Lung (tissue), 12 donors: ENCODE results near the gene DNAJB11. TPM values are rescaled to one million over a fixed set of nuclear protein-coding genes. Genes with fewer than 3 reads are reported as not detected.
A peak's percentile ranks its signal among the peaks of the same experiment; 100 is the strongest.

Experiments
- ATAC-seq: fragments of 200-7000 bp; cut with Tn5 transposase; one replicate; pipeline ENCODE4 v1.9.1; 2020; ENCODE audit warnings: moderate number of reproducible peaks; ENCODE audit not compliant: insufficient read depth, low FRiP score
- DNase-seq, 3 donors: peaks; one replicate each; pipeline ENCODE4 v3.0.0-alpha.2; 2013 to 2017
- H3K27ac ChIP-seq, 2 donors: one replicate each; pipeline ENCODE4 v1.5.1; 2013; ENCODE audit warnings: mild to moderate bottlenecking in 2 of 2, moderate library complexity in 2 of 2, control low read depth in 1 of 2, inconsistent platforms in 1 of 2, low read depth in 1 of 2, low read length in 1 of 2
- H3K27me3 ChIP-seq, 3 donors: one replicate each; pipeline ENCODE4 v1.5.1; 2013; ENCODE audit warnings: low read length in 2 of 3; ENCODE audit not compliant: control insufficient read depth in 3 of 3, insufficient read depth in 3 of 3
- H3K36me3 ChIP-seq, 4 donors: one replicate each; pipeline ENCODE4 v1.5.1; 2013; ENCODE audit warnings: low read length in 4 of 4, mild to moderate bottlenecking in 1 of 4, moderate library complexity in 1 of 4; ENCODE audit not compliant: control insufficient read depth in 4 of 4, insufficient read depth in 4 of 4
- H3K4me1 ChIP-seq, 5 donors: one replicate each; pipeline ENCODE4 v1.5.1; 2013; ENCODE audit warnings: low read length in 5 of 5, mild to moderate bottlenecking in 2 of 5, moderate library complexity in 1 of 5; ENCODE audit not compliant: control insufficient read depth in 5 of 5, insufficient read depth in 5 of 5
- H3K4me3 ChIP-seq: one replicate; pipeline ENCODE4 v1.5.1; 2013; ENCODE audit warnings: mild to moderate bottlenecking, control low read depth, moderate library complexity
- H3K9ac ChIP-seq, 2 donors: one replicate each; pipeline ENCODE4 v1.5.1; 2013; ENCODE audit warnings: low read length in 2 of 2, control low read depth in 1 of 2; ENCODE audit not compliant: insufficient read depth in 1 of 2
- H3K9me3 ChIP-seq, 4 donors: one replicate each; pipeline ENCODE4 v1.5.1; 2013; ENCODE audit warnings: low read length in 3 of 4, mild to moderate bottlenecking in 1 of 4, moderate library complexity in 1 of 4; ENCODE audit not compliant: control insufficient read depth in 4 of 4, insufficient read depth in 3 of 4
- WGBS, 2 donors: extraction: QIAGEN DNeasy Blood & Tissue Kit; methylation state at CpG; one replicate each; pipeline ENCODE4 v1.1.7; 2013; 5-methylcytosine and 5-hydroxymethylcytosine counted together
- polyA plus RNA-seq, 2 donors: library from polyadenylated mRNA; stranded (reverse); fragments of 200-250 nt; gene quantifications; one replicate each; pipeline ENCODE4 v1.2.1, GENCODE V29; 2013
- total RNA-seq, 2 donors: library from RNA; depleted of rRNA in 1 of 2; stranded (reverse); fragments of >200 nt in 1 of 2; gene quantifications; one replicate each; pipeline ENCODE4 v1.2.1, GENCODE V29; 2014 to 2021
- TF ChIP-seq, protein P1 (sequence below): IDR thresholded peaks from 2 replicates; pipeline ENCODE4 v1.5.1; 2012; ENCODE audit warnings: mild to moderate bottlenecking; ENCODE audit errors: control extremely low read depth, extremely low read depth
- donor health status: control.
- donor health status: control.
- donor health status: Bipolar disorder and iron deficiency.
- donor health status: healthy.
- donor health status: DM: yes; HTN: yes; CAD: no.

DNAJB11 gene
- total and polyA plus RNA-seq, 4 donors: 46.1 to 109 (median 53.0) TPM

DNA sequence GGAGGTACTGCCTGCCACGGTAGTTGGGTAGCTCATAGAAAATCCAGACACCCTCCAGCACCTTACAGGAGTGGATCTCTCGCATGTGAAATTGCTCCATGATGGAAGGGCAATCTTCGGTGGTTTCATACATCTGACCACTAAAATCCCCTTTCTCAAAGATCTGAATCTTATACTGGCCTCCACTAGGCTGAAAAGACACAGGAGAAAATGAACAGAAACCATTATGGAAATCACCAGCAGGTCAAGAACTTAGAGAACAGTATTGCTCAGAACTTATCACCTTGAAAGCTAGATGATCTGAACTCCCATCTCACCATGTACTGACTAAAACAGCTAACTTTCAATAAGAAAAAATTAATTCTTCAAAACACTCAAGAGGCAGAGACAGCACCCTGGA, 31.7 kb upstream of the DNAJB11 start:
- Histone ChIP-seq H3K27ac (no peak overlapping the region), H3K27me3 (no peaks in the 10 kb centered on the region), H3K9ac (no peak overlapping the region), H3K4me1 (peaks cover 0 to 5% (median 0%) of the 10 kb centered on the region in 5 donors), H3K9me3 (no peaks in the 10 kb centered on the region), H3K4me3 (no peak overlapping the region), H3K36me3 (peaks cover 0 to 5% (median 1%) of the 10 kb centered on the region in 4 donors)
- DNase-seq: no peak
- TF ChIP-seq, protein P1, sequence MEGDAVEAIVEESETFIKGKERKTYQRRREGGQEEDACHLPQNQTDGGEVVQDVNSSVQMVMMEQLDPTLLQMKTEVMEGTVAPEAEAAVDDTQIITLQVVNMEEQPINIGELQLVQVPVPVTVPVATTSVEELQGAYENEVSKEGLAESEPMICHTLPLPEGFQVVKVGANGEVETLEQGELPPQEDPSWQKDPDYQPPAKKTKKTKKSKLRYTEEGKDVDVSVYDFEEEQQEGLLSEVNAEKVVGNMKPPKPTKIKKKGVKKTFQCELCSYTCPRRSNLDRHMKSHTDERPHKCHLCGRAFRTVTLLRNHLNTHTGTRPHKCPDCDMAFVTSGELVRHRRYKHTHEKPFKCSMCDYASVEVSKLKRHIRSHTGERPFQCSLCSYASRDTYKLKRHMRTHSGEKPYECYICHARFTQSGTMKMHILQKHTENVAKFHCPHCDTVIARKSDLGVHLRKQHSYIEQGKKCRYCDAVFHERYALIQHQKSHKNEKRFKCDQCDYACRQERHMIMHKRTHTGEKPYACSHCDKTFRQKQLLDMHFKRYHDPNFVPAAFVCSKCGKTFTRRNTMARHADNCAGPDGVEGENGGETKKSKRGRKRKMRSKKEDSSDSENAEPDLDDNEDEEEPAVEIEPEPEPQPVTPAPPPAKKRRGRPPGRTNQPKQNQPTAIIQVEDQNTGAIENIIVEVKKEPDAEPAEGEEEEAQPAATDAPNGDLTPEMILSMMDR: no peak
- 94 to 97% methylated on average over 3 of the region's 3 CpGs for WGBS, 2 donors
- no peak for ATAC-seq

DNA sequence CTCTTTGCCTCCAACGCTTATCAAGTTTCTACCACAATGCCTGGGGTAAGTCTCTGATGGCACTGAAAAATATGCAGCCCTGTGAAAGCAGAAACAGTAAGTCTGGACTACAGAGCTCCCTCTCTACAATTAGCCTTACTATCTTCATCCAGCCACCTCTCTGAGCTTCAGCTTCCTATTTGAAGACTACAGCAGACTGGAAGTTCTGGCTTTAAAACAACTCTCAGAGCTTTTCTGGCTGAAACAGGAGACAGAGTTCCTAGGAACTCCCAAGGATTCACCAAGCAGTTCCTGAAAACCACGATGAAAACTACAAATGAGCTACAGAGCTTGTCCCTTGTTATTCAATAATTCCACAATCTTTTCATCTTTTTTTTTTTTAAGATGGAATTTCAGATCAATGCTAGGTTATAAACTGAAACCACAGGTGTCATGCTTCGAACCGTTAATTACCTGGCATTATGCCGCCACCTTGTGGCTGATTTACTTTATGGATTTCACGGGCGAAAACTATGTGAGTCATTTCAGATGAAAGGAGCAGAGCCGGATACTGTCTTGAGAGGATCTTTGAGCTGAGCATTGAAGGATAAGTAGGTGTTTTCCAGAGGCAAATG, 30.2 kb upstream of the DNAJB11 start:
- DNase-seq: peak; percentile 64 to 75 (median 69)
- no peaks in the 10 kb centered on the region for H3K27me3 ChIP-seq
- H3K4me1 ChIP-seq: peaks cover 0 to 5% (median 0%) of the 10 kb centered on the region in 5 donors
- H3K4me3 ChIP-seq: no peak overlapping the region
- TF ChIP-seq, protein P1: peak; percentile 65
- H3K36me3 ChIP-seq: peaks cover 0 to 8% (median 4%) of the 10 kb centered on the region in 4 donors
- peak overlapping the region in 1 of 2 donors; percentile 38 for H3K9ac ChIP-seq
- WGBS, 2 donors: 11% methylated on average over 8 of the region's 8 CpGs
- ATAC-seq: peak; percentile 79
- H3K9me3 ChIP-seq: no peaks in the 10 kb centered on the region
- H3K27ac ChIP-seq: no peak overlapping the region

DNA sequence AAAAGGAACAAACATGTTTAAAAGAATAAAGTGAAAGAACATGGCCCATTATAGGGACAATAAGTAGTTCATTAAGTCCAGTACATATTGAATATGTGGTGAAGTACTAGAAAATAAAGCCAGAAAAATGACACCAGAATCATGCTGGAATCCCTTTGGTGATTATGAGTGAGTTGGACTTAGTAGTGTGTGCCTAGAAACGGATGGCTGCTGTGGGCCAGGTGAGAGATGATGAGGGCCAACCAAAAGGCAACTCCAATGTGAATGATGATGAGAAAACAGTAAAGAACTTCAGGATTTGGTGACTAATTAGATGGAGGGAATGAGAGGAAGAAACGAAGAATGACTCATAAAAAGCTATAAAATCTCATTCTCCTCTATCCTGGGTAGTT, 29.7 kb upstream of the DNAJB11 start:
- H3K9ac ChIP-seq: no peak overlapping the region
- no peak overlapping the region for H3K27ac ChIP-seq
- no peak overlapping the region for H3K4me3 ChIP-seq
- H3K27me3 ChIP-seq: no peaks in the 10 kb centered on the region
- H3K9me3 ChIP-seq: no peaks in the 10 kb centered on the region
- ATAC-seq: no peak
- peaks cover 0 to 5% (median 0%) of the 10 kb centered on the region in 5 donors for H3K4me1 ChIP-seq
- no peak for DNase-seq
- H3K36me3 ChIP-seq: peaks cover 0 to 8% (median 4%) of the 10 kb centered on the region in 4 donors
- TF ChIP-seq, protein P1: no peak
- 47 to 49% methylated on average over 2 of the region's 2 CpGs for WGBS, 2 donors

DNA sequence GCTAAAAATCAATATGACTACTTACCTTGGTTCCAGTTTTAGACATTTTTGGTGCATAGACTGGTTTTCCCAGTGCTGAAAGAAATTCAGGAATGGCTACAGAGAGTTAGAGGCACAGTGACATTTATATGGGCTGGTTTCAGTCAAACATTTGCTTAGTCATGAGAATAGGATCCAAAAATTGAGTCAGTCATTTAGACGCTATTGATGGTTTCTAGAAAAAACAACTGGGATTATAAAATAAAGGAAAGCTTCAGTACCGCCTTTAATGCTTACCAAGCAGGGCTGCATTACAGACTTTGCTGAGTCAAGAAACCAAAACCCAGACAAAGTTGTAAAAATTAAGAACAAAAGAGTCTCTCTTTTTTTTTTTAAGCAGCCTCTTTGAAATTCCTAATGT, 26.2 kb upstream of the DNAJB11 start, which contains the start of gene CRYGS:
TSS of gene CRYGS (minus strand) at position 100 of the 400 bp plus-strand sequence. CDS start at position 46, 54 bp downstream.
- no peak within 1 kb of the TSS for H3K9ac ChIP-seq
- no peaks in the 10 kb centered on the region for H3K27me3 ChIP-seq
- no peak for DNase-seq
- H3K36me3 ChIP-seq: peaks cover 0 to 14% (median 4%) of the 10 kb centered on the region in 4 donors
- ATAC-seq: no peak
- no peaks in the 10 kb centered on the region for H3K9me3 ChIP-seq
- TF ChIP-seq, protein P1: no peak
- no peak within 1 kb of the TSS for H3K4me3 ChIP-seq
- 90 to 98% methylated on average over 2 of the region's 2 CpGs for WGBS, 2 donors
- H3K27ac ChIP-seq: no peak within 1 kb of the TSS
- H3K4me1 ChIP-seq: no peaks in the 10 kb centered on the region
